ENCODE data around the gene HMGN5. TPM values are rescaled to one million over a fixed set of nuclear protein-coding genes. Genes with fewer than 3 reads are reported as not detected.

The HMGN5 gene
- polyA plus RNA-seq, 1 of the 3 experiments (the other 2 are of a cell fraction) = 1.5 TPM

GRCh38 chrX:81114757-81115156, 87.0 kb downstream of the HMGN5 start:
- no peaks in the 10 kb centered on the region for H3K27me3 ChIP-seq (ENCODE audit: insufficient read depth)
- H3K9me2 ChIP-seq = peaks cover 3% of the 10 kb centered on the region; the same call in 1 of the 2 replicates
- H3K4me3 ChIP-seq (ENCODE audit: low read depth in 2 of 2, low read length in 1 of 2) = no peak overlapping the region
- H3K9me3 ChIP-seq = no peaks in the 10 kb centered on the region
- ChIA-PET POLR2A (no interaction called here), CTCF (no interaction called here)
- H4K20me1 ChIP-seq (ENCODE audit: insufficient read depth) = no peaks in the 10 kb centered on the region
- H2AFZ ChIP-seq (ENCODE audit: low read depth) = no peak overlapping the region
- no peaks in the 10 kb centered on the region for H3K79me2 ChIP-seq (ENCODE audit: insufficient read depth)
- TF ChIP-seq MEF2A (IDR thresholded peaks at IDR 0.05; ENCODE audit: borderline replicate concordance, low read depth) (no peak), TAF1 (IDR thresholded peaks at IDR 0.05; ENCODE audit: borderline replicate concordance, low read depth, low read length) (no peak), NFIC (IDR thresholded peaks at IDR 0.05; ENCODE audit: borderline replicate concordance) (no peak), EZH2phosphoT487 (IDR thresholded peaks at IDR 0.05; ENCODE audit: borderline replicate concordance, low read depth) (no peak)
- TF ChIP-seq, protein P1, sequence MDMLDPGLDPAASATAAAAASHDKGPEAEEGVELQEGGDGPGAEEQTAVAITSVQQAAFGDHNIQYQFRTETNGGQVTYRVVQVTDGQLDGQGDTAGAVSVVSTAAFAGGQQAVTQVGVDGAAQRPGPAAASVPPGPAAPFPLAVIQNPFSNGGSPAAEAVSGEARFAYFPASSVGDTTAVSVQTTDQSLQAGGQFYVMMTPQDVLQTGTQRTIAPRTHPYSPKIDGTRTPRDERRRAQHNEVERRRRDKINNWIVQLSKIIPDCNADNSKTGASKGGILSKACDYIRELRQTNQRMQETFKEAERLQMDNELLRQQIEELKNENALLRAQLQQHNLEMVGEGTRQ (IDR thresholded peaks at IDR 0.05; ENCODE audit: borderline replicate concordance, low read depth, low read length) = no peak
- TF ChIP-seq, protein P2, sequence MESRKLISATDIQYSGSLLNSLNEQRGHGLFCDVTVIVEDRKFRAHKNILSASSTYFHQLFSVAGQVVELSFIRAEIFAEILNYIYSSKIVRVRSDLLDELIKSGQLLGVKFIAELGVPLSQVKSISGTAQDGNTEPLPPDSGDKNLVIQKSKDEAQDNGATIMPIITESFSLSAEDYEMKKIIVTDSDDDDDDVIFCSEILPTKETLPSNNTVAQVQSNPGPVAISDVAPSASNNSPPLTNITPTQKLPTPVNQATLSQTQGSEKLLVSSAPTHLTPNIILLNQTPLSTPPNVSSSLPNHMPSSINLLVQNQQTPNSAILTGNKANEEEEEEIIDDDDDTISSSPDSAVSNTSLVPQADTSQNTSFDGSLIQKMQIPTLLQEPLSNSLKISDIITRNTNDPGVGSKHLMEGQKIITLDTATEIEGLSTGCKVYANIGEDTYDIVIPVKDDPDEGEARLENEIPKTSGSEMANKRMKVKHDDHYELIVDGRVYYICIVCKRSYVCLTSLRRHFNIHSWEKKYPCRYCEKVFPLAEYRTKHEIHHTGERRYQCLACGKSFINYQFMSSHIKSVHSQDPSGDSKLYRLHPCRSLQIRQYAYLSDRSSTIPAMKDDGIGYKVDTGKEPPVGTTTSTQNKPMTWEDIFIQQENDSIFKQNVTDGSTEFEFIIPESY (IDR thresholded peaks at IDR 0.05; ENCODE audit: borderline replicate concordance, low read depth) = no peak
- 3% methylated on average over 2 of the region's 2 CpGs for WGBS (ENCODE audit: low lambda C conversion rate)
- H3K4me1 ChIP-seq (ENCODE audit: control insufficient read depth in 1 of 2, insufficient read depth in 2 of 2, low read depth in 1 of 2, low read length in 1 of 2) = no peaks in the 10 kb centered on the region
- no peaks in the 10 kb centered on the region for H3F3A ChIP-seq (replicated peaks; ENCODE audit: insufficient read depth)
- no peaks in the 10 kb centered on the region for H3K36me3 ChIP-seq (replicated peaks in 1 of 2; ENCODE audit: control insufficient read depth in 1 of 2, insufficient read depth in 2 of 2, low read length in 1 of 2)
- DNase-seq = no peak
- H3K27ac ChIP-seq (ENCODE audit: low read depth in 2 of 2, low read length in 1 of 2) = no peak overlapping the region
- no peak overlapping the region for H3K9ac ChIP-seq
- H3K4me2 ChIP-seq = no peak overlapping the region

GRCh38 chrX:81110286-81110685, 91.4 kb downstream of the HMGN5 start:
- no peak for DNase-seq
- peaks cover 3% of the 10 kb centered on the region; the same call in 1 of the 2 replicates for H3K9me2 ChIP-seq
- no peak overlapping the region for H2AFZ ChIP-seq (ENCODE audit: low read depth)
- TF ChIP-seq FOXM1 (IDR thresholded peaks at IDR 0.05; ENCODE audit: low read depth) = no peak
- no peak for TF ChIP-seq SMC3 (IDR thresholded peaks at IDR 0.05; ENCODE audit: low read depth, low read length)
- TF ChIP-seq EZH2phosphoT487 (IDR thresholded peaks at IDR 0.05; ENCODE audit: borderline replicate concordance, low read depth) = no peak
- TF ChIP-seq, protein P3, sequence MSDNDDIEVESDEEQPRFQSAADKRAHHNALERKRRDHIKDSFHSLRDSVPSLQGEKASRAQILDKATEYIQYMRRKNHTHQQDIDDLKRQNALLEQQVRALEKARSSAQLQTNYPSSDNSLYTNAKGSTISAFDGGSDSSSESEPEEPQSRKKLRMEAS (IDR thresholded peaks at IDR 0.05; ENCODE audit: low read depth) = no peak
- TF ChIP-seq, protein P4, sequence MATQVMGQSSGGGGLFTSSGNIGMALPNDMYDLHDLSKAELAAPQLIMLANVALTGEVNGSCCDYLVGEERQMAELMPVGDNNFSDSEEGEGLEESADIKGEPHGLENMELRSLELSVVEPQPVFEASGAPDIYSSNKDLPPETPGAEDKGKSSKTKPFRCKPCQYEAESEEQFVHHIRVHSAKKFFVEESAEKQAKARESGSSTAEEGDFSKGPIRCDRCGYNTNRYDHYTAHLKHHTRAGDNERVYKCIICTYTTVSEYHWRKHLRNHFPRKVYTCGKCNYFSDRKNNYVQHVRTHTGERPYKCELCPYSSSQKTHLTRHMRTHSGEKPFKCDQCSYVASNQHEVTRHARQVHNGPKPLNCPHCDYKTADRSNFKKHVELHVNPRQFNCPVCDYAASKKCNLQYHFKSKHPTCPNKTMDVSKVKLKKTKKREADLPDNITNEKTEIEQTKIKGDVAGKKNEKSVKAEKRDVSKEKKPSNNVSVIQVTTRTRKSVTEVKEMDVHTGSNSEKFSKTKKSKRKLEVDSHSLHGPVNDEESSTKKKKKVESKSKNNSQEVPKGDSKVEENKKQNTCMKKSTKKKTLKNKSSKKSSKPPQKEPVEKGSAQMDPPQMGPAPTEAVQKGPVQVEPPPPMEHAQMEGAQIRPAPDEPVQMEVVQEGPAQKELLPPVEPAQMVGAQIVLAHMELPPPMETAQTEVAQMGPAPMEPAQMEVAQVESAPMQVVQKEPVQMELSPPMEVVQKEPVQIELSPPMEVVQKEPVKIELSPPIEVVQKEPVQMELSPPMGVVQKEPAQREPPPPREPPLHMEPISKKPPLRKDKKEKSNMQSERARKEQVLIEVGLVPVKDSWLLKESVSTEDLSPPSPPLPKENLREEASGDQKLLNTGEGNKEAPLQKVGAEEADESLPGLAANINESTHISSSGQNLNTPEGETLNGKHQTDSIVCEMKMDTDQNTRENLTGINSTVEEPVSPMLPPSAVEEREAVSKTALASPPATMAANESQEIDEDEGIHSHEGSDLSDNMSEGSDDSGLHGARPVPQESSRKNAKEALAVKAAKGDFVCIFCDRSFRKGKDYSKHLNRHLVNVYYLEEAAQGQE (IDR thresholded peaks at IDR 0.05; ENCODE audit: low read depth, low read length) = no peak
- no peak for TF ChIP-seq RAD21 (IDR thresholded peaks at IDR 0.05; ENCODE audit: low read length)
- no peak for TF ChIP-seq SIN3A (IDR thresholded peaks at IDR 0.05; ENCODE audit: borderline replicate concordance, low read depth, low read length)
- no peaks in the 10 kb centered on the region for H4K20me1 ChIP-seq (ENCODE audit: insufficient read depth)
- H3K4me2 ChIP-seq = no peak overlapping the region
- H3K27me3 ChIP-seq (ENCODE audit: insufficient read depth) = no peaks in the 10 kb centered on the region
- no peaks in the 10 kb centered on the region for H3K9me3 ChIP-seq
- WGBS (ENCODE audit: low lambda C conversion rate) = 6% methylated on average over 3 of the region's 3 CpGs
- H3K27ac ChIP-seq (ENCODE audit: low read depth in 2 of 2, low read length in 1 of 2) = no peak overlapping the region
- no peak overlapping the region for H3K4me3 ChIP-seq (ENCODE audit: low read depth in 2 of 2, low read length in 1 of 2)
- no peaks in the 10 kb centered on the region for H3K36me3 ChIP-seq (replicated peaks in 1 of 2; ENCODE audit: control insufficient read depth in 1 of 2, insufficient read depth in 2 of 2, low read length in 1 of 2)
- H3K79me2 ChIP-seq (ENCODE audit: insufficient read depth) = no peaks in the 10 kb centered on the region
- CTCF ChIA-PET = no interaction called here
- POLR2A ChIA-PET = no interaction called here
- H3F3A ChIP-seq (replicated peaks; ENCODE audit: insufficient read depth) = no peaks in the 10 kb centered on the region
- no peaks in the 10 kb centered on the region for H3K4me1 ChIP-seq (ENCODE audit: control insufficient read depth in 1 of 2, insufficient read depth in 2 of 2, low read depth in 1 of 2, low read length in 1 of 2)
- H3K9ac ChIP-seq = no peak overlapping the region

Data from SK-N-SH (cell line).